Thymus (tissue), 11 donors: ENCODE data around the gene CEMIP2. TPM values are rescaled to one million over a fixed set of nuclear protein-coding genes. Genes with fewer than 3 reads are reported as not detected.

ENCODE experiments used
- DNase-seq, 9 donors: peaks; one replicate each; pipeline ENCODE4 v3.0.0-alpha.2; 2013; ENCODE audit warnings: low spot score in 9 of 9, low read depth in 6 of 9, missing footprints in 1 of 9
- H3K27ac ChIP-seq, 2 donors: one replicate each; pipeline ENCODE4 v1.5.1; 2013; ENCODE audit warnings: control low read depth in 1 of 2, low read depth in 1 of 2, low read length in 1 of 2, mild to moderate bottlenecking in 1 of 2, moderate library complexity in 1 of 2
- H3K27me3 ChIP-seq, 2 donors: one replicate each; pipeline ENCODE4 v1.5.1; 2013; ENCODE audit warnings: low read length in 1 of 2; ENCODE audit not compliant: control insufficient read depth in 2 of 2, insufficient read depth in 1 of 2
- H3K36me3 ChIP-seq, 2 donors: one replicate each; pipeline ENCODE4 v1.5.1; 2013; ENCODE audit warnings: low read length in 1 of 2, mild to moderate bottlenecking in 1 of 2, moderate library complexity in 1 of 2; ENCODE audit not compliant: control insufficient read depth in 2 of 2, insufficient read depth in 2 of 2
- H3K4me1 ChIP-seq, 2 donors: one replicate each; pipeline ENCODE4 v1.5.1; 2013; ENCODE audit warnings: low read length in 2 of 2; ENCODE audit not compliant: control insufficient read depth in 2 of 2, insufficient read depth in 2 of 2
- H3K4me3 ChIP-seq, 2 donors: one replicate each; pipeline ENCODE4 v1.5.1; 2013; ENCODE audit warnings: low read length in 2 of 2, control low read depth in 1 of 2, mild to moderate bottlenecking in 1 of 2
- H3K9me3 ChIP-seq, 2 donors: one replicate each; pipeline ENCODE4 v1.5.1; 2013; ENCODE audit warnings: low read length in 1 of 2, mild to moderate bottlenecking in 1 of 2; ENCODE audit not compliant: control insufficient read depth in 2 of 2, insufficient read depth in 1 of 2
- WGBS: extraction: QIAGEN DNeasy Blood & Tissue Kit; methylation state at CpG from one replicate; pipeline ENCODE4 v1.1.7; 2013; 5-methylcytosine and 5-hydroxymethylcytosine counted together
- polyA plus RNA-seq: library from polyadenylated mRNA; stranded (reverse); fragments of 200-250 nt; gene quantifications from one replicate; pipeline ENCODE4 v1.2.3, GENCODE V29; 2013
- total RNA-seq: library from RNA; stranded (reverse); fragments of 120-200 nt; gene quantifications from one replicate; pipeline ENCODE4 v1.2.4, GENCODE V29; 2013
- donor health status: healthy.

CEMIP2 gene
- total and polyA plus RNA-seq, 2 donors, result 16.2 to 48.3 TPM

GRCh38 chr9:71644819-71645362, 123.4 kb downstream of the CEMIP2 start:
- WGBS, result 92% methylated on average over 1 of the region's 1 CpG
- Histone ChIP-seq H3K36me3 (no peaks in the 10 kb centered on the region), H3K27ac (no peak overlapping the region)

GRCh38 chr9:71643330-71643729, 125.0 kb downstream of the CEMIP2 start:
- Histone ChIP-seq H3K4me1 (peaks cover 4 to 7% of the 10 kb centered on the region in 2 donors), H3K27ac (no peak overlapping the region), H3K4me3 (no peak overlapping the region), H3K9me3 (no peaks in the 10 kb centered on the region), H3K27me3 (no peaks in the 10 kb centered on the region), H3K36me3 (no peaks in the 10 kb centered on the region)
- no peak for DNase-seq
- WGBS, result 89% methylated on average over 2 of the region's 2 CpGs

More at GRCh38 chr9:71644819-71645362, 123.4 kb downstream of the CEMIP2 start:
- Histone ChIP-seq H3K4me3 (no peak overlapping the region), H3K9me3 (no peaks in the 10 kb centered on the region), H3K27me3 (no peaks in the 10 kb centered on the region), H3K4me1 (peaks cover 4 to 7% of the 10 kb centered on the region in 2 donors)
- DNase-seq, result no peak

- peaks cover 0 to under 1% of the 10 kb centered on the region in 2 donors for H3K4me1 ChIP-seq
- H3K36me3 ChIP-seq, result no peaks in the 10 kb centered on the region
- no peak for DNase-seq
- H3K27me3 ChIP-seq, result no peaks in the 10 kb centered on the region
- no peak overlapping the region for H3K4me3 ChIP-seq
- no peaks in the 10 kb centered on the region for H3K9me3 ChIP-seq
- WGBS, result 94% methylated on average over 5 of the region's 5 CpGs
- no peak overlapping the region for H3K27ac ChIP-seq
These were observed 126.3 kb downstream of the CEMIP2 start for GRCh38 chr9:71642056-71642455.

- Histone ChIP-seq H3K27ac (peak overlapping the region in 1 of 2 donors; percentile 0), H3K36me3 (no peaks in the 10 kb centered on the region), H3K9me3 (no peaks in the 10 kb centered on the region), H3K4me3 (no peak overlapping the region), H3K27me3 (no peaks in the 10 kb centered on the region), H3K4me1 (no peaks in the 10 kb centered on the region)
- DNase-seq, result peak in 1 of 9 donors; percentile 9
- WGBS, result 38% methylated on average over 7 of the region's 7 CpGs
These were observed 129.7 kb downstream of the CEMIP2 start for GRCh38 chr9:71638627-71639026.

GRCh38 chr9:71637926-71638325, 130.4 kb downstream of the CEMIP2 start:
- no peak for DNase-seq
- no peak overlapping the region for H3K27ac ChIP-seq
- H3K27me3 ChIP-seq, result no peaks in the 10 kb centered on the region
- H3K9me3 ChIP-seq, result no peaks in the 10 kb centered on the region
- no peak overlapping the region for H3K4me3 ChIP-seq
- H3K4me1 ChIP-seq, result no peaks in the 10 kb centered on the region
- H3K36me3 ChIP-seq, result no peaks in the 10 kb centered on the region
- 89% methylated on average over 5 of the region's 5 CpGs for WGBS

GRCh38 chr9:71637375-71637774, 130.9 kb downstream of the CEMIP2 start:
- 89% methylated on average over 1 of the region's 1 CpG for WGBS
- DNase-seq, result no peak
- Histone ChIP-seq H3K9me3 (no peaks in the 10 kb centered on the region), H3K27me3 (no peaks in the 10 kb centered on the region), H3K36me3 (no peaks in the 10 kb centered on the region), H3K4me1 (no peaks in the 10 kb centered on the region), H3K27ac (no peak overlapping the region), H3K4me3 (no peak overlapping the region)

- Histone ChIP-seq H3K36me3 (no peaks in the 10 kb centered on the region), H3K27me3 (no peaks in the 10 kb centered on the region), H3K27ac (no peak overlapping the region), H3K9me3 (no peaks in the 10 kb centered on the region), H3K4me1 (no peaks in the 10 kb centered on the region), H3K4me3 (no peak overlapping the region)
- WGBS, result 97% methylated on average over 5 of the region's 5 CpGs
- DNase-seq, result no peak
These were observed 132.0 kb downstream of the CEMIP2 start for GRCh38 chr9:71636143-71636839.

GRCh38 chr9:71634752-71635151, 133.6 kb downstream of the CEMIP2 start:
- H3K4me1 ChIP-seq, result no peaks in the 10 kb centered on the region
- no peaks in the 10 kb centered on the region for H3K36me3 ChIP-seq
- H3K9me3 ChIP-seq, result no peaks in the 10 kb centered on the region
- no peak overlapping the region for H3K4me3 ChIP-seq
- no peak for DNase-seq
- no peak overlapping the region for H3K27ac ChIP-seq
- 97% methylated on average over 4 of the region's 4 CpGs for WGBS
- H3K27me3 ChIP-seq, result no peaks in the 10 kb centered on the region
